Measurements from ENCODE around the gene PKIG.
"Not testable (repeated sequence)": the region's sequence is repeated elsewhere in the genome, so short reads cannot be mapped to it uniquely, and the experiment has no call there.

Gene PKIG

GRCh38 chr20:44572551-44573500, 9.6 kb upstream of the PKIG start:
- DNase-seq = no peak

GRCh38 chr20:44573501-44573869, 8.9 kb upstream of the PKIG start:
- DNase-seq = no peak

- no peak for DNase-seq
Observed at GRCh38 chr20:44574372-44574771, 8.0 kb upstream of the PKIG start.

- DNase-seq = peak; percentile 42
Observed at GRCh38 chr20:44576297-44576696, 6.1 kb upstream of the PKIG start.

- DNase-seq = no peak
Observed at GRCh38 chr20:44579313-44580081, 2.9 kb upstream of the PKIG start.

- DNase-seq = no peak
Observed at GRCh38 chr20:44580581-44581268, 1.7 kb upstream of the PKIG start.

GRCh38 chr20:44581515-44581914, 864 bp upstream of the PKIG start:
- DNase-seq = no peak

GRCh38 chr20:44583157-44583556, 778 bp downstream of the PKIG start:
- DNase-seq = no peak

- DNase-seq = no peak
Observed at GRCh38 chr20:44584162-44584561, 1.8 kb downstream of the PKIG start.

- DNase-seq = no peak
Observed at GRCh38 chr20:44585057-44585963, 2.9 kb downstream of the PKIG start.

- DNase-seq = peak; percentile 87
Observed at GRCh38 chr20:44586289-44586911, 4.0 kb downstream of the PKIG start.

GRCh38 chr20:44587035-44587980, 4.9 kb downstream of the PKIG start:
- no peak for DNase-seq

GRCh38 chr20:44588321-44588720, 5.9 kb downstream of the PKIG start:
- not testable (repeated sequence) for DNase-seq

GRCh38 chr20:44589537-44589936, 7.2 kb downstream of the PKIG start:
- DNase-seq = no peak

- no peak for DNase-seq
Observed at GRCh38 chr20:44590980-44591778, 8.8 kb downstream of the PKIG start.

GRCh38 chr20:44592366-44592765, 10.0 kb downstream of the PKIG start:
- no peak for DNase-seq

GRCh38 chr20:44593751-44594150, 11.4 kb downstream of the PKIG start:
- no peak for DNase-seq

- peak; percentile 32 for DNase-seq
Observed at GRCh38 chr20:44594730-44595129, 12.4 kb downstream of the PKIG start.

- no peak for DNase-seq
Observed at GRCh38 chr20:44596010-44596409, 13.6 kb downstream of the PKIG start.

- no peak for DNase-seq
Observed at GRCh38 chr20:44596876-44597275, 14.5 kb downstream of the PKIG start.

All from CD4-positive, alpha-beta T cell treated with Interleukin-15 for 1 hour (primary cell).